Activated B cell treated with CpG ODN at 0.5 μM for 24 hours (primary cell): ENCODE results near the gene GPS2. TPM values are rescaled to one million over a fixed set of nuclear protein-coding genes. Genes with fewer than 3 reads are reported as not detected.
"Not testable (repeated sequence)": the region's sequence is repeated elsewhere in the genome, so short reads cannot be mapped to it uniquely, and the experiment has no call there.

Source experiments
- ATAC-seq: fragments of 200-7000 bp; cut with Tn5 transposase; one replicate; pipeline ENCODE4 v1.10.0; 2021; ENCODE audit warnings: low read depth, mild to moderate bottlenecking, moderate library complexity
- CTCF ChIA-PET: fragments of 350-600 bp; sonication (Branson Sonifier 250); formaldehyde crosslinking; loops from one replicate; lab custom pipeline; 2021; ENCODE audit warnings: antibody characterized with exemption; lab: Charles Lee
- POLR2A ChIA-PET: fragments of 350-600 bp; sonication (Branson Sonifier 250); formaldehyde crosslinking; loops from one replicate; lab custom pipeline; 2021; ENCODE audit warnings: antibody characterized with exemption; lab: Charles Lee
- DNase-seq: peaks from one replicate; pipeline ENCODE4 v3.0.0; 2022
- H3K27ac Mint-ChIP-seq: one replicate; pipeline ENCODE4 v1.8.0; 2020; ENCODE audit warnings: mixed read lengths
- H3K27me3 Mint-ChIP-seq: one replicate; pipeline ENCODE4 v1.8.0; 2021; ENCODE audit warnings: mixed read lengths
- H3K36me3 Mint-ChIP-seq: one replicate; pipeline ENCODE4 v1.8.0; 2021; ENCODE audit warnings: low read depth, mixed read lengths
- H3K4me1 Mint-ChIP-seq: one replicate; pipeline ENCODE4 v1.8.0; 2021; ENCODE audit warnings: mixed read lengths
- H3K4me3 Mint-ChIP-seq: one replicate; pipeline ENCODE4 v1.8.0; 2020; ENCODE audit warnings: mild to moderate bottlenecking, mixed read lengths
- H3K9me3 Mint-ChIP-seq: one replicate; pipeline ENCODE4 v1.8.0; 2020; ENCODE audit warnings: mixed read lengths
- CTCF ChIP-seq: fragments of 200-600 bp; IDR thresholded peaks from one replicate; pipeline ENCODE4 v1.8.0; 2022; ENCODE audit warnings: antibody characterized with exemption, mild to moderate bottlenecking
- intact Hi-C: fragments of 100-400 bp; cut with micrococcal nuclease; formaldehyde crosslinking; loops from one replicate; pipeline ENCODE4 v1.15.1; 2024
- total RNA-seq: library from RNA; stranded (reverse); gene quantifications from 2 replicates; pipeline ENCODE4 v1.2.3, GENCODE V29; 2022

Gene GPS2
- total RNA-seq, 1 donor from 2014 or later = 105 TPM

GRCh38 chr17:7340179-7340578 is 25.0 kb upstream of the GPS2 start:
- Mint-ChIP-seq H3K27ac (no peak overlapping the region), H3K4me3 (no peak overlapping the region), H3K4me1 (peaks cover 31% of the 10 kb centered on the region), H3K27me3 (no peaks in the 10 kb centered on the region), H3K36me3 (peaks cover 54% of the 10 kb centered on the region), H3K9me3 (no peaks in the 10 kb centered on the region)
- ATAC-seq = no peak
- intact Hi-C loops = no loop called here
- CTCF ChIA-PET = interaction anchor here (3.8 kb wide), 1 partner anchor 11 kb away, joined by 13 read pairs; no protein-coding TSS in a partner anchor
- no peak for TF ChIP-seq CTCF
- DNase-seq = no peak
- POLR2A ChIA-PET = no interaction called here

DNA sequence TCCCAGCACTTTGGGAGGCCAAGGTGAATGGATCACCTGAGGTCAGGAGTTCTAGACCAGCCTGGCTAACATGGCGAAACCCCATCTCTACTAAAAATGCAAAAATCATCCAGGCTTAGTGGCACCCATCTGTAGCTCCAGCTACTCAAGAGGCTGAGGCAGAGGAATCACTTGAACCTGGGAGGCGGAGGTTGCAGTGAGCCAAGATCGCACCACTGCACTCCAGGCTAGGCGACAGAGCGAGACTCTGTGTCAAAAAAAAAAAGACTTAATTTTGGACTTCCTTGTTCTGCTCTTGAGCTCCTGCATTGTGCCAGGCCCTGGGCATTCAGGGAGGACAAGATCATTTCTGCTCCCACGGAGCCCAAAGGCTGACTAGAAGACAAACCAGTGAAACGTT is 22.4 kb upstream of the GPS2 start:
- DNase-seq, H3K27me3 Mint-ChIP-seq, H3K9me3 Mint-ChIP-seq: not testable (repeated sequence)
- Mint-ChIP-seq H3K4me3 (peak overlapping the region; percentile 85), H3K27ac (peak overlapping the region; percentile 98), H3K4me1 (peaks cover 43% of the 10 kb centered on the region), H3K36me3 (peaks cover 35% of the 10 kb centered on the region)
- CTCF ChIA-PET = interaction anchor here (0.5 to 3.8 kb wide), 11 partner anchors 8 to 652 kb away, joined by 3 to 21 read pairs (median 6); no protein-coding TSS in a partner anchor
- peak; percentile 22 for ATAC-seq
- POLR2A ChIA-PET = interaction anchor here (0.7 to 3.4 kb wide), 21 partner anchors 8 to 349 kb away, joined by 3 to 48 read pairs (median 10); partner anchors contain the start of genes CD68, DVL2, GABARAP and GPS2
- intact Hi-C loops = loop anchor here (1.0 kb wide), 1 partner anchor 8 kb away; the partner anchor contains the start of gene NEURL4

DNA sequence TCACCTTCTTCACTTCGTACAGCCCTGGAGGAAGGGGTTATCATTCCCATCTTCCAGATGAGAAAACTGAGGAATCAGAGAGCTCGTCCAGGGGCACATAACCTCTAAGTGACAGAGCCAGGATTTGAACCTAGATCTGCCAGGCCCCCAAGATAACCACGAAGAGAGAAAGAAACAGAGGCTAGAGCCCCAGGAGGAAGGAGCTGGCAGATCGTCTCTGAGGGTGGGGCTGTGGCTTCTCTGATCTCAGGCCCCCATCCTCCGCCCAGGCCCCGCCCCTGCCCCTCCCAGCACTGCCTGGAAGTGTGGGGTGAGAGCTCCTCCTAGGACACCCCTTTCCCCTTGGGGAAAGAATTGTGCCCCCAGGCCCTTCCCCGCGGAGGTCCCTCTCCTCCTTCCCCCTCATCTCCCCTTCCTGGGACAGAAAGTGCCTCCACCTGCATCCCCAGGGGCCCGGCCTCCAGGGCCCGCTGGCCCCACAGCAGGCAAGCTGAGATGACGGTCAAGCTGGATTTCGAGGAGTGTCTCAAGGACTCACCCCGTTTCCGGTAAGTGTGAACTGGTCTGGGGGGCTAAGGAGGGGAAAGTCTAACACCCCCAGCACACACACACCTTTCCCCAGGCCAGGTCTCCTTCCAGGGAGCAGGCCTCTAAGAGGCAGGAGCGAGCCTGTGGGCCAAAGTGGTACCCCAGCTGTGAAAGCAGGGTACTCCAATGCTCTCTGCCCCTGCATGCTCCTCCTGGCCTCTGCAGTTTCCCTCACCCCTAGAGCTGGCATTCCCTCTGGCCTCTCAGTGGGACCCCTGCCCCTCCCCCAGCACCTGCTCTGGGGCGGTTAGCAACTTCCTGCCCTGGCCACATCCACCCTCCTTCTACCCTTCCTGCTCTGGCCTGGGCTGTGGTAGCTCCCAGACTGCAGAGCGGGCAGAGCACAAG is 21.3 kb upstream of the GPS2 start, which contains the start of gene ACAP1:
TSS of gene ACAP1 (plus strand) at position 290 of the 936 bp plus-strand sequence. CDS start at position 496, 206 bp downstream.
- Mint-ChIP-seq H3K27me3 (no peaks in the 10 kb centered on the region), H3K4me1 (peaks cover 49% of the 10 kb centered on the region), H3K9me3 (no peaks in the 10 kb centered on the region), H3K4me3 (peak within 1 kb of the TSS; percentile 85), H3K27ac (peak within 1 kb of the TSS; percentile 98), H3K36me3 (peaks cover 26% of the 10 kb centered on the region)
- DNase-seq (peak; percentile 67), ATAC-seq (peak; percentile 96)
- intact Hi-C loops = loop anchor here (1.0 kb wide), 2 partner anchors 7 to 14 kb away; partner anchors contain the start of gene NEURL4
- no peak for TF ChIP-seq CTCF
- POLR2A ChIA-PET = interaction anchor here (0.6 to 3.4 kb wide), 35 partner anchors 9 to 837 kb away, joined by 3 to 48 read pairs (median 5); partner anchors contain the start of genes ACADVL, CD68, DLG4 and DVL2
- CTCF ChIA-PET = interaction anchor here (0.7 to 3.8 kb wide), 15 partner anchors 9 to 291 kb away, joined by 3 to 21 read pairs (median 5); partner anchors contain the start of gene SLC2A4

- intact Hi-C loops = loop anchor here (1.0 kb wide), 1 partner anchor 15 kb away; no protein-coding TSS in a partner anchor
- H3K27me3 Mint-ChIP-seq, ATAC-seq, DNase-seq, H3K9me3 Mint-ChIP-seq: not testable (repeated sequence)
- Mint-ChIP-seq H3K4me3 (peak overlapping the region; percentile 85), H3K27ac (peak overlapping the region; percentile 98), H3K4me1 (peaks cover 53% of the 10 kb centered on the region), H3K36me3 (peaks cover 21% of the 10 kb centered on the region)
- ChIA-PET CTCF (interaction anchor here (0.8 to 3.7 kb wide), 10 partner anchors 10 to 290 kb away, joined by 3 to 21 read pairs (median 6); partner anchors contain the start of gene SLC2A4), POLR2A (interaction anchor here (0.6 to 3.4 kb wide), 33 partner anchors 10 to 837 kb away, joined by 3 to 48 read pairs (median 5); partner anchors contain the start of genes CD68, DVL2, FXR2 and GABARAP)
Measured at GRCh38 chr17:7335765-7336164, 20.6 kb upstream of the GPS2 start.

DNA sequence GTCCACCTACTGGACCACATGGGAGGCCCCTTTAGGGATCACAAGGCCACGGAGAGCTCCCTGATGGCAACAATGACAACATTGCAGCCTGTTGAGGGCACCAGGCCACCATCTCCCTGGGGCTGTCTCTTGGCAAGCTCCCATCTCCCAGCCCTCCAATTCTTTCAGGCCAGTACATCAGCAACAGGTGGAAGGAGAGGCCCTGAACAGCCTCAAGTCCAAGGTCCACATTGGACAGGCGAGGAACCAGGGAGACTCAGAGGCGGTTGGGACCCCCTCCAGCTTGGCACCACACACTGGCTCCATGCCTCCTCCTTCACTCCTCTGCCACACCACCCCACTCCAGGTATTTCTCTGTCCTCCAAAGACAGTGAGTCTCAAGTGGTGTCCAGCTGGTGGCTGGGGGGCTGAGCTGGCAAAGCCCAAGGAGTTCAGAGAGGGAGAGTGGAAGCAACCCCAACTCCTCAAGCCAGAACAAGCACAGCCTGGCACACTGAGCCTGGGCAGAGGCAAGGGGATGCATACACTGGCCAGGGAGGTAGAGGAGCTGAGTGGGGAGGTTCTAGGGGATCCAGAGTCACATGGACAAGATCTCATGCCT is 19.9 kb upstream of the GPS2 start:
- ATAC-seq = no peak
- H3K9me3 Mint-ChIP-seq = no peaks in the 10 kb centered on the region
- intact Hi-C loops = no loop called here
- DNase-seq = no peak
- H3K36me3 Mint-ChIP-seq = peaks cover 18% of the 10 kb centered on the region
- peak overlapping the region; percentile 98 for H3K27ac Mint-ChIP-seq
- H3K27me3 Mint-ChIP-seq = no peaks in the 10 kb centered on the region
- peak overlapping the region; percentile 85 for H3K4me3 Mint-ChIP-seq
- TF ChIP-seq CTCF = no peak
- CTCF ChIA-PET = interaction anchor here (1.4 to 3.7 kb wide), 5 partner anchors 10 to 179 kb away, joined by 3 to 21 read pairs (median 14); no protein-coding TSS in a partner anchor
- H3K4me1 Mint-ChIP-seq = peaks cover 58% of the 10 kb centered on the region
- POLR2A ChIA-PET = interaction anchor here (0.8 to 3.4 kb wide), 6 partner anchors 21 to 149 kb away, joined by 3 to 35 read pairs (median 4); partner anchors contain the start of genes GPS2 and POLR2A

- peaks cover 65% of the 10 kb centered on the region for H3K4me1 Mint-ChIP-seq
- H3K9me3 Mint-ChIP-seq, ATAC-seq, DNase-seq, H3K27me3 Mint-ChIP-seq, intact Hi-C loops, CTCF ChIA-PET: not testable (repeated sequence)
- H3K36me3 Mint-ChIP-seq = peaks cover 16% of the 10 kb centered on the region
- peak overlapping the region; percentile 16 for H3K4me3 Mint-ChIP-seq
- H3K27ac Mint-ChIP-seq = peak overlapping the region; percentile 78
- POLR2A ChIA-PET = interaction anchor here (0.7 to 1.0 kb wide), 2 partner anchors 18 to 241 kb away, joined by 3 read pairs; no protein-coding TSS in a partner anchor
Measured at GRCh38 chr17:7332600-7333069, 17.5 kb upstream of the GPS2 start.
